Activated effector memory CD4-positive, alpha-beta T cell treated with Interleukin-2 at 50 U/mL for 16 hours (primary cell): ENCODE measurements around the gene CMPK1.
A peak's percentile ranks its signal among the peaks of the same experiment; 100 is the strongest.
"Not testable (repeated sequence)": the region's sequence is repeated elsewhere in the genome, so short reads cannot be mapped to it uniquely, and the experiment has no call there.

Source experiments
- DNase-seq: peaks from one replicate; pipeline ENCODE4 v3.0.0-alpha.2; 2020

Gene CMPK1

GRCh38 chr1:47338249-47339077 is 4.9 kb downstream of the CMPK1 start:
- DNase-seq = no peak

GRCh38 chr1:47340227-47340626 is 6.6 kb downstream of the CMPK1 start:
- no peak for DNase-seq

- DNase-seq = not testable (repeated sequence)
Observed at GRCh38 chr1:47346979-47347378, 13.4 kb downstream of the CMPK1 start.

GRCh38 chr1:47347735-47348134 is 14.1 kb downstream of the CMPK1 start:
- no peak for DNase-seq

GRCh38 chr1:47348246-47348645 is 14.7 kb downstream of the CMPK1 start:
- no peak for DNase-seq

- no peak for DNase-seq
Observed at GRCh38 chr1:47351305-47351704, 17.7 kb downstream of the CMPK1 start.

- no peak for DNase-seq
Observed at GRCh38 chr1:47361380-47361779, 27.8 kb downstream of the CMPK1 start.

- no peak for DNase-seq
Observed at GRCh38 chr1:47362828-47363227, 29.2 kb downstream of the CMPK1 start.

- DNase-seq = no peak
Observed at GRCh38 chr1:47367651-47368050, 34.1 kb downstream of the CMPK1 start.

GRCh38 chr1:47371016-47371517 is 37.5 kb downstream of the CMPK1 start:
- DNase-seq = no peak

- DNase-seq = no peak
Observed at GRCh38 chr1:47374501-47374900, 40.9 kb downstream of the CMPK1 start.

- no peak for DNase-seq
Observed at GRCh38 chr1:47378147-47378546, 44.6 kb downstream of the CMPK1 start.

- DNase-seq = no peak
Observed at GRCh38 chr1:47380699-47381098, 47.1 kb downstream of the CMPK1 start.

- DNase-seq = no peak
Observed at GRCh38 chr1:47382399-47382983, 48.9 kb downstream of the CMPK1 start.

GRCh38 chr1:47384083-47384482 is 50.5 kb downstream of the CMPK1 start:
- no peak for DNase-seq

GRCh38 chr1:47385020-47385419 is 51.4 kb downstream of the CMPK1 start:
- no peak for DNase-seq

GRCh38 chr1:47386268-47386667 is 52.7 kb downstream of the CMPK1 start:
- DNase-seq = no peak

GRCh38 chr1:47388030-47388890 is 54.7 kb downstream of the CMPK1 start:
- DNase-seq = no peak

GRCh38 chr1:47388891-47389238 is 55.3 kb downstream of the CMPK1 start:
- peak; percentile 5 for DNase-seq

GRCh38 chr1:47389731-47390130 is 56.1 kb downstream of the CMPK1 start:
- DNase-seq = no peak

GRCh38 chr1:47390843-47391242 is 57.3 kb downstream of the CMPK1 start:
- no peak for DNase-seq

- DNase-seq = no peak
Observed at GRCh38 chr1:47393141-47393540, 59.6 kb downstream of the CMPK1 start.

GRCh38 chr1:47395433-47395832 is 61.8 kb downstream of the CMPK1 start:
- no peak for DNase-seq
